ENCODE measurements around the gene FBXW8. TPM values are rescaled to one million over a fixed set of nuclear protein-coding genes. Genes with fewer than 3 reads are reported as not detected.

The FBXW8 gene
- total RNA-seq: 10 to 100 TPM; 11.5 to 16.0 (median 13.5) TPM
- 16.5 TPM for total RNA-seq (2013)

GRCh38 chr12:116910645-116911451 is at the start of gene FBXW8:
FBXW8 (plus strand) TSS chr12:116910950; CDS start chr12:116911038, 88 bp downstream.
- Histone ChIP-seq H3K27ac (ENCODE audit: low read length) (no peak within 1 kb of the TSS), H3K9me3 (ENCODE audit: control insufficient read depth, insufficient read depth, low read length) (no peaks in the 10 kb centered on the region), H3K4me1 (ENCODE audit: control insufficient read depth, insufficient read depth, low read length) (peaks cover 11% of the 10 kb centered on the region), H3K36me3 (ENCODE audit: control insufficient read depth, insufficient read depth, low read length) (no peaks in the 10 kb centered on the region), H3K4me3 (ENCODE audit: low read length) (peak within 1 kb of the TSS; percentile 48), H3K27me3 (ENCODE audit: control insufficient read depth, insufficient read depth, low read length) (no peaks in the 10 kb centered on the region)
- intact Hi-C loops (cut with micrococcal nuclease): no loop called here
- peak; percentile 65 to 67 for DNase-seq
- TF ChIP-seq CTCF (IDR thresholded peaks at IDR 0.05): no peak
- H3K4me1 Mint-ChIP-seq: peaks cover 24 to 29% of the 10 kb centered on the region in 2 donors
- peak within 1 kb of the TSS; percentile 90 for H3K4me3 Mint-ChIP-seq
- whole genome bisulfite sequencing (ENCODE audit: insufficient coverage): under 1% methylated on average over 82 of the region's 82 CpGs
- no peaks in the 10 kb centered on the region for H3K36me3 Mint-ChIP-seq
- no peaks in the 10 kb centered on the region for H3K9me3 Mint-ChIP-seq
- H3K27ac Mint-ChIP-seq: peak within 1 kb of the TSS; percentile 25 to 58
- peak; percentile 91 to 94 (median 94) for ATAC-seq
- H3K27me3 Mint-ChIP-seq (ENCODE audit: low read depth in 2 of 2): peaks cover 0 to 3% of the 10 kb centered on the region in 2 donors

GRCh38 chr12:116861320-116861719 is 49.4 kb upstream of the FBXW8 start:
- H3K4me1 Mint-ChIP-seq: no peaks in the 10 kb centered on the region
- ATAC-seq (peak; percentile 53 to 74 (median 59)), DNase-seq (peak in 1 of 2 donors; percentile 52)
- no peak overlapping the region for H3K27ac ChIP-seq (ENCODE audit: low read length)
- no peaks in the 10 kb centered on the region for H3K9me3 ChIP-seq (ENCODE audit: control insufficient read depth, insufficient read depth, low read length)
- H3K4me3 Mint-ChIP-seq: no peak overlapping the region
- H3K36me3 Mint-ChIP-seq: no peaks in the 10 kb centered on the region
- 29% methylated on average over 12 of the region's 12 CpGs for WGBS (ENCODE audit: insufficient coverage)
- no peaks in the 10 kb centered on the region for H3K9me3 Mint-ChIP-seq
- no peaks in the 10 kb centered on the region for H3K27me3 ChIP-seq (ENCODE audit: control insufficient read depth, insufficient read depth, low read length)
- H3K4me1 ChIP-seq (ENCODE audit: control insufficient read depth, insufficient read depth, low read length): no peaks in the 10 kb centered on the region
- TF ChIP-seq CTCF (IDR thresholded peaks at IDR 0.05): no peak
- no peak overlapping the region for H3K27ac Mint-ChIP-seq
- no peaks in the 10 kb centered on the region for H3K36me3 ChIP-seq (ENCODE audit: control insufficient read depth, insufficient read depth, low read length)
- H3K4me3 ChIP-seq (ENCODE audit: low read length): no peak overlapping the region
- intact Hi-C loops (cut with micrococcal nuclease): no loop called here
- H3K27me3 Mint-ChIP-seq (ENCODE audit: low read depth in 2 of 2): peaks cover 30 to 39% of the 10 kb centered on the region in 2 donors

- H3K4me1 Mint-ChIP-seq: no peaks in the 10 kb centered on the region
- no peaks in the 10 kb centered on the region for H3K9me3 ChIP-seq (ENCODE audit: control insufficient read depth, insufficient read depth, low read length)
- no peak for DNase-seq
- no peaks in the 10 kb centered on the region for H3K4me1 ChIP-seq (ENCODE audit: control insufficient read depth, insufficient read depth, low read length)
- no peak overlapping the region for H3K27ac ChIP-seq (ENCODE audit: low read length)
- peaks cover 27 to 39% of the 10 kb centered on the region in 2 donors for H3K27me3 Mint-ChIP-seq (ENCODE audit: low read depth in 2 of 2)
- ATAC-seq: no peak
- H3K36me3 Mint-ChIP-seq: no peaks in the 10 kb centered on the region
- no peak overlapping the region for H3K4me3 ChIP-seq (ENCODE audit: low read length)
- WGBS (ENCODE audit: insufficient coverage): 90% methylated on average over 4 of the region's 4 CpGs
- intact Hi-C loops (cut with micrococcal nuclease): no loop called here
- no peaks in the 10 kb centered on the region for H3K27me3 ChIP-seq (ENCODE audit: control insufficient read depth, insufficient read depth, low read length)
- no peak for TF ChIP-seq CTCF (IDR thresholded peaks at IDR 0.05)
- H3K27ac Mint-ChIP-seq: no peak overlapping the region
- H3K4me3 Mint-ChIP-seq: no peak overlapping the region
- H3K36me3 ChIP-seq (ENCODE audit: control insufficient read depth, insufficient read depth, low read length): no peaks in the 10 kb centered on the region
- no peaks in the 10 kb centered on the region for H3K9me3 Mint-ChIP-seq
Observed at GRCh38 chr12:116862167-116862566, 48.6 kb upstream of the FBXW8 start.
